Natural killer cell (primary cell): ENCODE measurements around the gene MRPL10. TPM values are rescaled to one million over a fixed set of nuclear protein-coding genes. Genes with fewer than 3 reads are reported as not detected.

Source experiments
- ATAC-seq, 3 donors: fragments of 150-1000 bp in 2 of 3; fragments of 200-7000 bp in 1 of 3; cut with Tn5 transposase; 1 replicate in 1 of 3; 2 replicates in 2 of 3; pipeline ENCODE4 v1.10.0; 2021; ENCODE audit warnings: mild to moderate bottlenecking in 2 of 3, moderate library complexity in 2 of 3
- DNase-seq, 2 donors: peaks; one replicate each; pipeline versions ENCODE4 v3.0.0 to v3.0.0-alpha.2; 2013 to 2021; ENCODE audit warnings: mixed read lengths in 1 of 2
- H3K27ac ChIP-seq: one replicate; pipeline ENCODE4 v1.5.1; 2013; ENCODE audit warnings: mild to moderate bottlenecking, low read length
- H3K27me3 ChIP-seq: one replicate; pipeline ENCODE4 v1.6.1; 2013; ENCODE audit warnings: low read length; ENCODE audit not compliant: control insufficient read depth, insufficient read depth
- H3K36me3 ChIP-seq: one replicate; pipeline ENCODE4 v1.6.1; 2013; ENCODE audit warnings: low read length; ENCODE audit not compliant: control insufficient read depth, insufficient read depth
- H3K4me1 ChIP-seq: one replicate; pipeline ENCODE4 v1.6.1; 2013; ENCODE audit warnings: low read length; ENCODE audit not compliant: control insufficient read depth, insufficient read depth
- H3K4me3 ChIP-seq: one replicate; pipeline ENCODE4 v1.5.1; 2013; ENCODE audit warnings: low read length
- H3K9me3 ChIP-seq: one replicate; pipeline ENCODE4 v1.6.1; 2013; ENCODE audit warnings: low read length; ENCODE audit not compliant: control insufficient read depth, insufficient read depth
- H3K27ac Mint-ChIP-seq, 2 donors: one replicate each; pipeline ENCODE4 v1.8.0; 2022; ENCODE audit warnings: mild to moderate bottlenecking in 2 of 2, mixed read lengths in 2 of 2, moderate library complexity in 1 of 2
- H3K27me3 Mint-ChIP-seq, 2 donors: one replicate each; pipeline ENCODE4 v1.8.0; 2022; ENCODE audit warnings: low read depth in 2 of 2, mixed read lengths in 2 of 2
- H3K36me3 Mint-ChIP-seq: one replicate; pipeline ENCODE4 v1.8.0; 2022; ENCODE audit warnings: mixed read lengths
- H3K4me1 Mint-ChIP-seq, 2 donors: one replicate each; pipeline ENCODE4 v1.8.0; 2022; ENCODE audit warnings: mixed read lengths in 2 of 2
- H3K4me3 Mint-ChIP-seq: one replicate; pipeline ENCODE4 v1.8.0; 2022; ENCODE audit warnings: mild to moderate bottlenecking, moderate library complexity, mixed read lengths
- H3K9me3 Mint-ChIP-seq, 2 donors: one replicate each; pipeline ENCODE4 v1.8.0; 2022; ENCODE audit warnings: mixed read lengths in 2 of 2
- CTCF ChIP-seq: fragments of 200-600 bp; IDR thresholded peaks from one replicate; pipeline ENCODE4 v1.8.0; 2022; ENCODE audit warnings: antibody characterized with exemption
- WGBS: methylation state at CpG from one replicate; pipeline ENCODE4 v1.1.7; 2013; ENCODE audit warnings: missing lambda C conversion rate; ENCODE audit not compliant: insufficient coverage; 5-methylcytosine and 5-hydroxymethylcytosine counted together
- intact Hi-C: fragments of 100-400 bp; cut with micrococcal nuclease; formaldehyde crosslinking; loops from one replicate; pipeline ENCODE4 v1.14.2; 2022
- total RNA-seq, 4 donors: library from RNA; stranded (reverse); fragments of 120-200 nt in 1 of 4; gene quantifications; one replicate each; pipeline versions ENCODE4 v1.2.3 to v1.2.4, GENCODE V29; 2013 to 2022

Gene MRPL10
- total RNA-seq, 3 donors from 2014 or later (not counting 1 experiment from before 2014, with no cell fraction given): 106 to 232 (median 144) TPM

DNA sequence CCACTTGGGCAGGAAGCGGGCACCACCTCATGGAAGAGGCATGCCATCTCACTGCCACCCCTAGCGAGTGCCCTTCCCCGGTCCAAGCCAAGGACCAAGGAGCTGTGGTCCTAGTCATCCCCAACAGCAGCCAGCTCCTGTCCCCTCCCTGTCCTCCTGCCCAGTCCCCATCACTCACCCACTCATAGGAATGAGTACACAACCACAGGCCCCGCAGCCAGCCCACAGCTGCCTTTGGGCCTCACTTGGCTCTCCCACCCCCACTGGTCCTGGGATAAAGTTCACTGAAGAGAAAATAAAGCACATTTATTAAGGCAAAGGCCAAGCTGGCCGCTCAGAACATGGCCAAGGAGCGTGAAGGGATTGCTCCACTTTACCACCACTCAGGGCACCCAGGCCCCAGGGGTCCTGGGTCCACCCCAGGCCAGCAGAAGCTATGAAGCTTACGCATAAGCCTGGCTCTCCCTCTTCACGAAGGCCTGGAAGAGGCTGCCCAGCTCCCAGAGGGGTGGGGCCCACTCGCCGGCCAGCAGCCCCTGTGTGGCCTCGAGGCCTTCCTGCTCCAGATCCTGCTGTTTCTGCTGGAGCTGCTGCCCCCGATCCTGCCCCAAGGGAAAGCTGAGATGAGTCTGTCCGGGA, 6.2 kb upstream of the MRPL10 start:
- Histone ChIP-seq H3K4me3 (no peak overlapping the region), H3K27me3 (no peaks in the 10 kb centered on the region), H3K36me3 (peaks cover 6% of the 10 kb centered on the region), H3K9me3 (no peaks in the 10 kb centered on the region), H3K4me1 (peaks cover 18% of the 10 kb centered on the region), H3K27ac (no peak overlapping the region)
- H3K36me3 Mint-ChIP-seq: no peaks in the 10 kb centered on the region
- TF ChIP-seq CTCF: no peak
- no peaks in the 10 kb centered on the region for H3K27me3 Mint-ChIP-seq
- peaks cover 15 to 25% of the 10 kb centered on the region in 2 donors for H3K4me1 Mint-ChIP-seq
- H3K27ac Mint-ChIP-seq: peak overlapping the region in 1 of 2 donors; percentile 65
- no peak overlapping the region for H3K4me3 Mint-ChIP-seq
- H3K9me3 Mint-ChIP-seq: no peaks in the 10 kb centered on the region
- DNase-seq (no peak), ATAC-seq (no peak)
- intact Hi-C loops: loop anchor here (10.0 kb wide), 2 partner anchors 107 to 207 kb away; partner anchors contain the start of genes NFE2L1 and PNPO
- 95% methylated on average over 13 of the region's 13 CpGs for WGBS

GRCh38 chr17:47836601-47837000, 5.3 kb upstream of the MRPL10 start:
- no peaks in the 10 kb centered on the region for H3K9me3 Mint-ChIP-seq
- H3K4me3 ChIP-seq: no peak overlapping the region
- peaks cover 20 to 33% of the 10 kb centered on the region in 2 donors for H3K4me1 Mint-ChIP-seq
- intact Hi-C loops: loop anchor here (10.0 kb wide), 2 partner anchors 108 to 208 kb away; partner anchors contain the start of genes NFE2L1 and PNPO
- H3K27ac Mint-ChIP-seq: no peak overlapping the region
- H3K27me3 Mint-ChIP-seq: no peaks in the 10 kb centered on the region
- DNase-seq (no peak), ATAC-seq (no peak)
- H3K27me3 ChIP-seq: no peaks in the 10 kb centered on the region
- H3K27ac ChIP-seq: no peak overlapping the region
- H3K4me1 ChIP-seq: peaks cover 25% of the 10 kb centered on the region
- peaks cover 6% of the 10 kb centered on the region for H3K36me3 ChIP-seq
- H3K9me3 ChIP-seq: no peaks in the 10 kb centered on the region
- no peak for TF ChIP-seq CTCF
- 91% methylated on average over 6 of the region's 6 CpGs for WGBS
- no peaks in the 10 kb centered on the region for H3K36me3 Mint-ChIP-seq
- no peak overlapping the region for H3K4me3 Mint-ChIP-seq

DNA sequence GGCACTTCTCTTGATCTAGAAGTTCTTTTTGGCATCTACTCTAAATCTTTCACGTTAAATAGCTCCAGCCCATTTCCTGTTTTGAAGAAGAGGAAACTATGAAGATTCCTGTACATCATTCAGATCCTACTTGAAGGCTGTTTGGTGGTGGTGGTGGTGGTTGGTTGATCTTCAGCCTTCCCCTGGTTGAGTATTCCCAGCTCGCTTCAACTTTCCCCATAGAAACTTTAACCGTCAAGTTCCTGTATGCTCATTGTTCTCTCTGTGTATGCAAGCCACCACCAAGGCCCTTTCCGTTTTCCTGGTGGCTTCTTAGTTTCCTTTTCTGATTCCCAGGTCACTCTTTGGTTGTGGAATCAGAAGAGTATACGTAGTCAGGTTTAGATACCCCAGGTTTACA, 3.4 kb upstream of the MRPL10 start:
- WGBS: 65% methylated on average over 3 of the region's 5 CpGs

More for the DNA sequence above, 3.4 kb upstream of the MRPL10 start:
- no peak overlapping the region for H3K4me3 Mint-ChIP-seq
- H3K4me1 Mint-ChIP-seq: peaks cover 20 to 30% of the 10 kb centered on the region in 2 donors
- no peaks in the 10 kb centered on the region for H3K9me3 ChIP-seq
- H3K36me3 Mint-ChIP-seq: no peaks in the 10 kb centered on the region
- no peak for TF ChIP-seq CTCF
- no peak for ATAC-seq
- H3K27me3 Mint-ChIP-seq: no peaks in the 10 kb centered on the region
- H3K4me1 ChIP-seq: peaks cover 23% of the 10 kb centered on the region
- intact Hi-C loops: loop anchor here (10.0 kb wide), 2 partner anchors 110 to 210 kb away; partner anchors contain the start of genes NFE2L1 and PNPO
- H3K36me3 ChIP-seq: peaks cover 6% of the 10 kb centered on the region
- no peak overlapping the region for H3K27ac ChIP-seq
- H3K4me3 ChIP-seq: no peak overlapping the region
- H3K27me3 ChIP-seq: no peaks in the 10 kb centered on the region
- H3K9me3 Mint-ChIP-seq: no peaks in the 10 kb centered on the region
- peak overlapping the region in 1 of 2 donors; percentile 61 for H3K27ac Mint-ChIP-seq
- DNase-seq: no peak
